Measurements from ENCODE around the gene HSPB8. TPM values are rescaled to one million over a fixed set of nuclear protein-coding genes. Genes with fewer than 3 reads are reported as not detected.

The HSPB8 gene
- total RNA-seq, 2 donors from 2014 or later = 14.8 to 22.7 TPM

GRCh38 chr12:119168721-119169120 is 10.0 kb upstream of the HSPB8 start:
- Histone ChIP-seq H3K36me3 (replicated peaks in 1 of 2; ENCODE audit: insufficient read depth in 1 of 2, low read depth in 2 of 2) (no peaks in the 10 kb centered on the region), H3K27ac (no peak overlapping the region), H3K9me3 (no peaks in the 10 kb centered on the region), H3K4me1 (no peaks in the 10 kb centered on the region), H3K27me3 (no peaks in the 10 kb centered on the region), H3K4me3 (no peak overlapping the region)
- WGBS, 2 donors = 58 to 81% methylated on average over 3 of the region's 3 CpGs
- no peak for TF ChIP-seq CTCF (IDR thresholded peaks at IDR 0.05)
- no peak for TF ChIP-seq POLR2A (IDR thresholded peaks at IDR 0.05)
- intact Hi-C loops (cut with DNase I) = no loop called here
- DNase-seq = no peak
- no peak for ATAC-seq

GRCh38 chr12:119169150-119169549 is 9.6 kb upstream of the HSPB8 start:
- Histone ChIP-seq H3K9me3 (no peaks in the 10 kb centered on the region), H3K4me3 (no peak overlapping the region), H3K27me3 (no peaks in the 10 kb centered on the region), H3K4me1 (no peaks in the 10 kb centered on the region), H3K36me3 (replicated peaks in 1 of 2; ENCODE audit: insufficient read depth in 1 of 2, low read depth in 2 of 2) (no peaks in the 10 kb centered on the region), H3K27ac (no peak overlapping the region)
- 22 to 34% methylated on average over 2 of the region's 2 CpGs for WGBS, 2 donors
- ATAC-seq = no peak
- TF ChIP-seq POLR2A (IDR thresholded peaks at IDR 0.05) (no peak), CTCF (IDR thresholded peaks at IDR 0.05) (no peak)
- DNase-seq = no peak
- intact Hi-C loops (cut with DNase I) = no loop called here

- no peaks in the 10 kb centered on the region for H3K9me3 ChIP-seq
- intact Hi-C loops (cut with DNase I) = no loop called here
- no peak overlapping the region for H3K27ac ChIP-seq
- H3K27me3 ChIP-seq = no peaks in the 10 kb centered on the region
- DNase-seq (no peak), ATAC-seq (no peak)
- H3K36me3 ChIP-seq (replicated peaks in 1 of 2; ENCODE audit: insufficient read depth in 1 of 2, low read depth in 2 of 2) = no peaks in the 10 kb centered on the region
- no peak overlapping the region for H3K4me3 ChIP-seq
- WGBS, 2 donors = 44 to 54% methylated on average over 5 of the region's 5 CpGs
- no peaks in the 10 kb centered on the region for H3K4me1 ChIP-seq
- TF ChIP-seq CTCF (IDR thresholded peaks at IDR 0.05) (no peak), POLR2A (IDR thresholded peaks at IDR 0.05) (no peak)
Measured at GRCh38 chr12:119171291-119171690, 7.4 kb upstream of the HSPB8 start.

- Histone ChIP-seq H3K27ac (no peak overlapping the region), H3K27me3 (no peaks in the 10 kb centered on the region), H3K36me3 (replicated peaks in 1 of 2; ENCODE audit: insufficient read depth in 1 of 2, low read depth in 2 of 2) (no peaks in the 10 kb centered on the region), H3K4me3 (no peak overlapping the region), H3K4me1 (no peaks in the 10 kb centered on the region), H3K9me3 (no peaks in the 10 kb centered on the region)
- ATAC-seq (no peak), DNase-seq (no peak)
- no peak for TF ChIP-seq POLR2A (IDR thresholded peaks at IDR 0.05)
- no peak for TF ChIP-seq CTCF (IDR thresholded peaks at IDR 0.05)
- intact Hi-C loops (cut with DNase I) = no loop called here
- WGBS, 2 donors = 56 to 61% methylated on average over 15 of the region's 15 CpGs
Measured at GRCh38 chr12:119171691-119172425, 6.9 kb upstream of the HSPB8 start.

- no peak for DNase-seq
- Histone ChIP-seq H3K9me3 (no peaks in the 10 kb centered on the region), H3K36me3 (replicated peaks in 1 of 2; ENCODE audit: insufficient read depth in 1 of 2, low read depth in 2 of 2) (no peaks in the 10 kb centered on the region), H3K27me3 (no peaks in the 10 kb centered on the region), H3K27ac (no peak overlapping the region), H3K4me3 (no peak overlapping the region), H3K4me1 (peaks cover 20% of the 10 kb centered on the region)
- WGBS, 2 donors = 58 to 83% methylated on average over 2 to 5 of the region's 5 CpGs
- no peak for ATAC-seq
- intact Hi-C loops (cut with DNase I) = no loop called here
- no peak for TF ChIP-seq CTCF (IDR thresholded peaks at IDR 0.05)
- TF ChIP-seq POLR2A (IDR thresholded peaks at IDR 0.05) = no peak
Measured at GRCh38 chr12:119175081-119175480, 3.6 kb upstream of the HSPB8 start.

Measured in body of pancreas (tissue), 4 donors.